Karpas-422 (cell line): Measurements from ENCODE around the gene GRK2. TPM values are rescaled to one million over a fixed set of nuclear protein-coding genes. Genes with fewer than 3 reads are reported as not detected.

Source experiments
- DNase-seq: peaks from one replicate; pipeline ENCODE4 v3.0.0-alpha.2; 2015
- H2AFZ ChIP-seq: fragments of 200-600 bp; sonication (generic); 2 replicates; pipeline ENCODE4 v1.6.1; 2014; ENCODE audit warnings: antibody characterized with exemption, low read length, mixed read lengths
- H3K27ac ChIP-seq: fragments of 200-600 bp; sonication (generic); 2 replicates; pipeline ENCODE4 v1.5.1; 2014; ENCODE audit warnings: mild to moderate bottlenecking, low read length, moderate library complexity
- H3K27me3 ChIP-seq: fragments of 200-600 bp; sonication (generic); 2 replicates; pipeline ENCODE4 v1.6.1; 2014; ENCODE audit warnings: low read length, mixed read lengths
- H3K36me3 ChIP-seq: fragments of 200-600 bp; sonication (generic); 2 replicates; pipeline ENCODE4 v1.6.1; 2014; ENCODE audit warnings: low read length, mixed read lengths; ENCODE audit not compliant: insufficient read depth
- H3K4me1 ChIP-seq: fragments of 200-600 bp; sonication (generic); 2 replicates; pipeline ENCODE4 v1.6.1; 2014; ENCODE audit warnings: mild to moderate bottlenecking, low read length, mixed read lengths
- H3K4me2 ChIP-seq: fragments of 200-600 bp; sonication (generic); 2 replicates; pipeline ENCODE4 v1.6.1; 2014; ENCODE audit warnings: low read length, low read depth, mild to moderate bottlenecking; ENCODE audit not compliant: poor library complexity, severe bottlenecking
- H3K4me3 ChIP-seq: fragments of 200-600 bp; sonication (generic); 2 replicates; pipeline ENCODE4 v1.5.1; 2014; ENCODE audit warnings: mild to moderate bottlenecking, antibody characterized with exemption, low read length, mixed read lengths
- H3K79me2 ChIP-seq: fragments of 200-600 bp; sonication (generic); 2 replicates; pipeline ENCODE4 v1.6.1; 2014; ENCODE audit warnings: mild to moderate bottlenecking, low read length, mixed read lengths
- H3K9ac ChIP-seq: fragments of 200-600 bp; sonication (generic); 2 replicates; pipeline ENCODE4 v1.6.0; 2014; ENCODE audit warnings: low read length
- H3K9me2 ChIP-seq: fragments of 200-600 bp; sonication (generic), shearing (Covaris generic); replicated peaks from 2 replicates; pipeline ENCODE4 v1.6.0; 2014; ENCODE audit warnings: mild to moderate bottlenecking, low read length, moderate library complexity; ENCODE audit not compliant: insufficient read depth
- H3K9me3 ChIP-seq: fragments of 300-700, 200-600 bp; sonication (generic); 2 replicates; pipeline ENCODE4 v1.6.1; 2014; ENCODE audit warnings: low read length, mixed read lengths
- H4K20me1 ChIP-seq: fragments of 200-600 bp; sonication (generic); 2 replicates; pipeline ENCODE4 v1.6.1; 2014; ENCODE audit warnings: mild to moderate bottlenecking, antibody characterized with exemption, low read length, low read depth; ENCODE audit not compliant: insufficient read depth
- total RNA-seq: library from RNA; depleted of rRNA; stranded (reverse); fragments of >200 nt; shearing (Covaris generic); gene quantifications from 2 replicates; pipeline ENCODE4 v1.2.3, GENCODE V29; 2014; ENCODE audit warnings: low replicate concordance

GRK2 gene
- total RNA-seq, 1 experiment from 2014 or later: 94.7 TPM

DNA sequence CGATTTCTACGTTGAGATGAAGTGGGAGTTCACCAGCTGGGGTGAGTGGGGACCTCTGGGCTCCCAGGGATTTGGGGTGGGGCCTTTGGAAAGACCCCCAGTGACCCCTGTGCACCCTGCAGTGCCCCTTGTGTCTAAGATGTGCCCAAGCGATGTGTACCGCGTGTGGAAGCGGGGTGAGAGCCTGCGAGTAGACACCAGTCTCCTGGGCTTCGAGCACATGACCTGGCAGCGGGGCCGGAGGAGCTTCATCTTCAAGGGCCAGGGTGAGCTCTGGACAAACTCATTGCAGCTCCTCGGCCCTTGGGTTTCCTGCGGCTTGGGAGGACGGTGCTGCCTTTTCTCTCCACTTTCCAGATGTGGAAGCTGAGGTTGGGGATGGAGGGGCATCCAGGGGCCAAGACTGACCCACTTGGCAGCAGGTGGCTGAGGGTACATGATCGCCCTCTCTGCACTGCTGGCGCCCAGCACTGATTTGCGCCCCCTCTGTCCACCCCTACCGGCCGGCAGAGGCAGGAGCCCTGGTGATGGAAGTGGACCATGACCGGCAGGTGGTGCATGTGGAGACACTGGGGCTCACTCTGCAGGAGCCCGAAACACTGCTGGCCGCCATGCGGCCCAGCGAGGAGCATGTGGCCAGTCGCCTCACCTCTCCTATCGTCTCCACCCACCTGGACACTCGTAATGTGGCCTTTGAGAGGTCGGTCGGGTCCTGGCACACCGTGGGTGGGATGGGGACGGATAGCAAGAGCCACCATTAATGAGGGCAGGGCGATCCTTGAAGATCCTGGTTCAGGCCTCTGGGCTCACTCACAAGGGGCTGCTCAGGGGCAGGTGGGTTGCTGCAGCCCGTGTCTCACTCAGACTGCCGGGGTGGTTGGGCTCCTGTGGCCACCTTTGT is 25.5 kb downstream of the GRK2 start:
- no peaks in the 10 kb centered on the region for H3K27me3 ChIP-seq
- no peaks in the 10 kb centered on the region for H4K20me1 ChIP-seq
- peaks cover 59% of the 10 kb centered on the region for H3K36me3 ChIP-seq
- no peaks in the 10 kb centered on the region for H3K9me2 ChIP-seq
- peaks cover 31% of the 10 kb centered on the region for H3K4me1 ChIP-seq
- H3K4me2 ChIP-seq: no peak overlapping the region
- no peak overlapping the region for H3K9ac ChIP-seq
- no peak for DNase-seq
- H3K9me3 ChIP-seq: peaks cover 4% of the 10 kb centered on the region; the same call in 1 of the 2 replicates
- no peak overlapping the region for H2AFZ ChIP-seq
- H3K79me2 ChIP-seq: peaks cover 42% of the 10 kb centered on the region
- H3K4me3 ChIP-seq: no peak overlapping the region
- H3K27ac ChIP-seq: no peak overlapping the region

DNA sequence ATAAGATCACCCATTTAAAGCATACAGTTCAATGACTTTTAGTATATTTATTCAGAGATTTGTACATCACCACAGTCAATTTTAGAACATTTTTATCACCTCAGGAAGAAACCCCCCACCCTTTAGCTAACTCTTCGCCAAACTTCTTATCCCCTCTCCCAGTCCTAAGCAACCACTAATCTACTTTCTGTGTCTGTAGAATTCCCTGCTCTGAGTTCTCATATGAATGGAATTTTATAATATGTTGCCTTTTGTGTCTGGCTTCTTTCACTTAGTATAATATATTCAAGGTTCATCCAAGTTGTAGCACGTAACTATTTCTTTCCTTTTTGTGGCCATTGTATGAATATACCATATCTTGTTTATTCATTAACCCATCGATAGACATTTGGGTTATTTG is 26.4 kb downstream of the GRK2 start:
- DNase-seq: no peak
- H4K20me1 ChIP-seq: no peaks in the 10 kb centered on the region
- H2AFZ ChIP-seq: no peak overlapping the region
- H3K4me1 ChIP-seq: peaks cover 21% of the 10 kb centered on the region
- peaks cover 4% of the 10 kb centered on the region; the same call in 1 of the 2 replicates for H3K9me3 ChIP-seq
- H3K4me2 ChIP-seq: no peak overlapping the region
- H3K79me2 ChIP-seq: peaks cover 42% of the 10 kb centered on the region
- no peaks in the 10 kb centered on the region for H3K9me2 ChIP-seq
- no peak overlapping the region for H3K9ac ChIP-seq
- H3K27ac ChIP-seq: no peak overlapping the region
- H3K4me3 ChIP-seq: no peak overlapping the region
- H3K36me3 ChIP-seq: peaks cover 60% of the 10 kb centered on the region
- no peaks in the 10 kb centered on the region for H3K27me3 ChIP-seq

DNA sequence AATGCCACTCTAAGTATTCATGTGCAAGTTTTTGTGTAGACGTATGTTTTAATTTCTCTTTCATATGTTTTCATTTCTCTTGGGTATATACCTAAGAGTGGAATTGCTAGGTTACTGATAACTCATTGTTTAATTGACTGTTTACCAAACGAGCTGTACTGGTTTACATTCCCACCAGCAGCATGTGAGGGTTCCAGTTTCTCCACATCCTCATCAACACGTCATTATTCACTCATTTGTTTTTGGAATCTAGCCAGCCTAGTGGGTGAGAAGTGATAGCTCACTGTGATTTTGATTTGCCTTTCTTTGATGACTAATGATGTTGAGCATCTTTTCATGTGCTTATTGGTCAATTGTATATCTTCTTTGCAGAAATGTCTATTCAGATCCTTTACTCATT is 26.8 kb downstream of the GRK2 start:
- Histone ChIP-seq H3K9me2 (no peaks in the 10 kb centered on the region), H3K4me2 (no peak overlapping the region), H4K20me1 (no peaks in the 10 kb centered on the region), H3K4me1 (peaks cover 17% of the 10 kb centered on the region), H3K9me3 (peaks cover 4% of the 10 kb centered on the region; the same call in 1 of the 2 replicates), H3K27ac (no peak overlapping the region), H3K4me3 (no peak overlapping the region), H3K79me2 (peaks cover 42% of the 10 kb centered on the region), H2AFZ (no peak overlapping the region), H3K36me3 (peaks cover 60% of the 10 kb centered on the region), H3K27me3 (no peaks in the 10 kb centered on the region), H3K9ac (no peak overlapping the region)
- no peak for DNase-seq

- peaks cover 68% of the 10 kb centered on the region for H3K36me3 ChIP-seq
- H3K4me2 ChIP-seq: no peak overlapping the region
- no peaks in the 10 kb centered on the region for H3K27me3 ChIP-seq
- H3K9me2 ChIP-seq: no peaks in the 10 kb centered on the region
- H4K20me1 ChIP-seq: no peaks in the 10 kb centered on the region
- H3K9ac ChIP-seq: no peak overlapping the region
- no peak overlapping the region for H3K4me3 ChIP-seq
- H2AFZ ChIP-seq: no peak overlapping the region
- peaks cover 28% of the 10 kb centered on the region for H3K79me2 ChIP-seq
- H3K4me1 ChIP-seq: no peaks in the 10 kb centered on the region
- no peak overlapping the region for H3K27ac ChIP-seq
- peak; percentile 59 for DNase-seq
- peaks cover 4% of the 10 kb centered on the region; the same call in 1 of the 2 replicates for H3K9me3 ChIP-seq
These were observed 29.6 kb downstream of the GRK2 start for GRCh38 chr11:67295846-67296245.

GRCh38 chr11:67298786-67299185 is 32.5 kb downstream of the GRK2 start:
- peaks cover 46% of the 10 kb centered on the region for H3K36me3 ChIP-seq
- H3K27me3 ChIP-seq: no peaks in the 10 kb centered on the region
- no peak for DNase-seq
- no peak overlapping the region for H3K4me2 ChIP-seq
- no peaks in the 10 kb centered on the region for H4K20me1 ChIP-seq
- peaks cover 4% of the 10 kb centered on the region; the same call in 1 of the 2 replicates for H3K9me3 ChIP-seq
- no peak overlapping the region for H3K4me3 ChIP-seq
- no peak overlapping the region for H2AFZ ChIP-seq
- H3K9me2 ChIP-seq: no peaks in the 10 kb centered on the region
- peaks cover 11% of the 10 kb centered on the region; the same call in 1 of the 2 replicates for H3K79me2 ChIP-seq
- H3K4me1 ChIP-seq: no peaks in the 10 kb centered on the region
- H3K9ac ChIP-seq: no peak overlapping the region
- no peak overlapping the region for H3K27ac ChIP-seq

DNA sequence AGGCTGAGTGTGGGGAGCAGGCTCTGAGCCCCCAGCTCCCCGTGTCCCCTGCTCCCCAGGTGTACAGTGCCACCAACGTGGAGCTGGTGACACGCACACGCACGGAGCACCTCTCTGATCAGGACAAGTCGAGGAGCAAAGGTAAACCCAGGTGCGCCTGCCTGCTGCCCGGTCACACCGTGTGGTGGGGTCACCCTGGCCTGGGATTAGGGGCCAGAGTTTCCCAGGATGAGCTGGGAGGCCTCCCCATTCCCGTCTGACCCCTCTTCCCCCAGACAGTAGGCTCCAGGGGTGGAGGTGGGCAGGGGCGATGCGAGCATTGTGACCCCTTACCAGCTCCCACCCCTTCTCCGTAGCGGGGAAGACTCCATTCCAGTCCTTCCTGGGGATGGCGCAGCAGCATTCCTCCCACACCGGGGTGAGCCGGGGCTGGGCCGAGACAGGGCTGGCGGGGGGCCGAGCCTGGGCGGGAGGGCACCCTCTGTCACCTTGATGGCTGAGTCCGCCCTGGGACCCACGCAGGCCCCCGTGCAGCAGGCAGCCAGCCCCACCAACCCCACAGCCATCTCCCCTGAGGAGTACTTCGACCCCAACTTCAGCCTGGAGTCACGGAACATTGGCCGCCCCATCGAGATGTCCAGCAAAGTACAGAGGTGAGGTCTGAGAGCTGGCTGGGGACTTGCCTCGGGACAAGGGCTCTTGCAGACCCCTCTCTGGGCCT is 33.4 kb downstream of the GRK2 start:
- DNase-seq: no peak

GRCh38 chr11:67300256-67300755 is 34.0 kb downstream of the GRK2 start:
- H3K27me3 ChIP-seq: no peaks in the 10 kb centered on the region
- H3K4me1 ChIP-seq: no peaks in the 10 kb centered on the region
- no peaks in the 10 kb centered on the region for H4K20me1 ChIP-seq
- no peaks in the 10 kb centered on the region for H3K9me2 ChIP-seq
- H3K9me3 ChIP-seq: no peaks in the 10 kb centered on the region
- no peak overlapping the region for H3K9ac ChIP-seq
- H3K79me2 ChIP-seq: no peaks in the 10 kb centered on the region
- H3K36me3 ChIP-seq: peaks cover 31% of the 10 kb centered on the region
- H3K27ac ChIP-seq: no peak overlapping the region
- no peak overlapping the region for H2AFZ ChIP-seq
- H3K4me3 ChIP-seq: no peak overlapping the region
- no peak for DNase-seq
- no peak overlapping the region for H3K4me2 ChIP-seq

More for the DNA sequence above, 33.4 kb downstream of the GRK2 start:
- no peaks in the 10 kb centered on the region for H3K9me3 ChIP-seq
- no peak overlapping the region for H3K4me2 ChIP-seq
- H3K9me2 ChIP-seq: no peaks in the 10 kb centered on the region
- no peaks in the 10 kb centered on the region for H3K27me3 ChIP-seq
- no peaks in the 10 kb centered on the region for H4K20me1 ChIP-seq
- no peak overlapping the region for H3K27ac ChIP-seq
- H3K36me3 ChIP-seq: peaks cover 37% of the 10 kb centered on the region
- no peak overlapping the region for H3K9ac ChIP-seq
- H2AFZ ChIP-seq: no peak overlapping the region
- H3K79me2 ChIP-seq: peaks cover 3% of the 10 kb centered on the region; the same call in 1 of the 2 replicates
- no peaks in the 10 kb centered on the region for H3K4me1 ChIP-seq
- H3K4me3 ChIP-seq: no peak overlapping the region

DNA sequence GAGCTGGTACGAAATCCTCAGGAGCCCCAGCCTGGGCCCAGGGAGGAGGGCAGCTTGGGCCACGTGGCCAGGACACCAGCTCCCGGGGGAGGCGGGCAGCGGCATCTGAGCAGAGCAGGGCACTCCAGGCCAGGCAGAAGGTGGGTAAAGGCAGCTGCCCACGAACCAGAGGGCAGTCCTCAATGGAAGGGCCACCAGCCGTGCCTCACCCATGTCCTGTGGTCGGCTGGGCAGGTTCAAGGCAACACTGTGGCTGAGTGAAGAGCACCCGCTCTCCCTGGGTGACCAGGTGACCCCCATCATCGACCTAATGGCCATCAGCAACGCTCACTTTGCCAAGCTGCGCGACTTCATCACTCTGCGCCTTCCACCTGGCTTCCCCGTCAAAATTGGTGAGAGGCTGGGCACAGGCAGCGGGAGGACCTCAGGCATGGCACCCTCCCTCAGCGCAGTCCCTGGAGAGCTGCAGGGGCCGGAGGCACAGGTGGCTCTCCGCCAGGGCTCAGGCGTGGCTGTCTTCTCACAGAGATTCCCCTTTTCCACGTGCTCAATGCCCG is 34.6 kb downstream of the GRK2 start:
- H2AFZ ChIP-seq: no peak overlapping the region
- H3K27ac ChIP-seq: no peak overlapping the region
- H3K27me3 ChIP-seq: no peaks in the 10 kb centered on the region
- no peaks in the 10 kb centered on the region for H3K79me2 ChIP-seq
- H3K9me2 ChIP-seq: no peaks in the 10 kb centered on the region
- peaks cover 25% of the 10 kb centered on the region for H3K36me3 ChIP-seq
- H3K4me3 ChIP-seq: no peak overlapping the region
- H3K9me3 ChIP-seq: no peaks in the 10 kb centered on the region
- H3K9ac ChIP-seq: no peak overlapping the region
- DNase-seq: no peak
- H4K20me1 ChIP-seq: no peaks in the 10 kb centered on the region
- no peaks in the 10 kb centered on the region for H3K4me1 ChIP-seq
- no peak overlapping the region for H3K4me2 ChIP-seq
